HG03045 (cell line): Measurements from ENCODE around the gene KCNQ4.

Source experiments
- ATAC-seq: cut with Tn5 transposase; IDR thresholded peaks from one replicate; pipeline ENCODE4 v1.9.1; 2021; ENCODE audit warnings: mild to moderate bottlenecking, moderate library complexity; ENCODE audit not compliant: unreplicated experiment

Gene KCNQ4

DNA sequence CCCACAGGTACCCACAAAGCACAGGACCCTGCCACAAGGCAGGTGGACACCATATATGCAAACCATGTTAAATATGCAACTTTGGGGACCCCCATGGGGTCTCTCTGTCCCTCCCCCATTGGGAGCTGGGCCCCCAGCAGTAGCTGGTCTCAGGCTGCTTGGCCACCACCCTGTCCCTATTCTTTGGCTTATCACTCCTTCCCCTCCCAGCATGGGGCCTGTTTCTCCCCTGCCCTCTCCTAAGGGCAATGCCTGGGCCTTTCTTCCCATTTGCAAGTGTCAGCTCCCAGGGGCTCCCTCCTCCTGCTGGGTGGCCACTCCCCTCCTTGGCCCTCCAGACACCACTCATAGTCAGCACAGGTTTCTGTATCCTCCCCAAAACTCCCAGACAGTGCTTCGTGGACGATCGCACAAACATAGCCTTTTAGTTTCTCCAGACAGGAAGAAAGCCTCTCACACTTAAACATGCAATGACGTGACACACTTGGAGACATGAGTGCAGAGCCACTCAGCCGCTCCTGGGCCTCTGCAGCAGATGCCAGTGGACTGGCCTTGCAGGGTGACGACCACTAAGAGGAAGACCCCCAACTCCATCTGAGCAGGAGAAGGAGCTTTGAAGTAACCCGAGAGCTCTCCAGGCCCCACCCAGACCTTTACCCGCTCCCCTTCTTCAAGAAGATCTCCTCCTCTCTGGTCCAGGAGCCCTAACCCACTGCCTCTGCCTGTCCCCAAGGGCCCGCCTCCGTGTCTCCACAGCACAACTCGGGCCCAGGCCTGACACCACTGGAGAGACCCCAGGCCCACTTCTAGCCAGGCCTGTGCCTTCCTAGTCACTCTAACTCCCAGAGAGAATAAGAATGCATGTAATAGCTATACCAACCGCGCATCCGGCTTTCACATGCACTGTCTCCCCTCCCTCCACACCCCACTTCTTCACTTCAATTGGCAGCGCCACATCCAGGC, 55.7 kb downstream of the KCNQ4 start:
- no peak for ATAC-seq

DNA sequence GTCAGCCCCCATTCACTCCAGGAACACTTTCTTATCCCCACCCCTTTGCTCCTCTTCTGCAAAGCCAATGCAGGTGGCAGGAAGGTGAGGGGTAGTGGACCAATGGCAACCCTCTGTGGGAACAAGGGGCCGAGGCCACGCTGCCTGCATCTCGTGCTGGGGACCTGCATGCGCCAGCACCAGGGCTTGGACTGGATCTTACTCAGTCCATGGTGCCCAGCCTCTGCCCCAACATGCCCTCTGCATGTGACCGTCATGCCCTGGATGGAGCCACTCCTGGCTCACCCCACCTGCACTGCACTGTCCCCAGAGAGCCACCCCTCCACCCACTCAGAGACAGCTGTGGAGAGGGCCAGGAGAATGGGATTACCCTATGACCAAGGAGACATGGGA, 56.4 kb downstream of the KCNQ4 start:
- ATAC-seq: no peak

DNA sequence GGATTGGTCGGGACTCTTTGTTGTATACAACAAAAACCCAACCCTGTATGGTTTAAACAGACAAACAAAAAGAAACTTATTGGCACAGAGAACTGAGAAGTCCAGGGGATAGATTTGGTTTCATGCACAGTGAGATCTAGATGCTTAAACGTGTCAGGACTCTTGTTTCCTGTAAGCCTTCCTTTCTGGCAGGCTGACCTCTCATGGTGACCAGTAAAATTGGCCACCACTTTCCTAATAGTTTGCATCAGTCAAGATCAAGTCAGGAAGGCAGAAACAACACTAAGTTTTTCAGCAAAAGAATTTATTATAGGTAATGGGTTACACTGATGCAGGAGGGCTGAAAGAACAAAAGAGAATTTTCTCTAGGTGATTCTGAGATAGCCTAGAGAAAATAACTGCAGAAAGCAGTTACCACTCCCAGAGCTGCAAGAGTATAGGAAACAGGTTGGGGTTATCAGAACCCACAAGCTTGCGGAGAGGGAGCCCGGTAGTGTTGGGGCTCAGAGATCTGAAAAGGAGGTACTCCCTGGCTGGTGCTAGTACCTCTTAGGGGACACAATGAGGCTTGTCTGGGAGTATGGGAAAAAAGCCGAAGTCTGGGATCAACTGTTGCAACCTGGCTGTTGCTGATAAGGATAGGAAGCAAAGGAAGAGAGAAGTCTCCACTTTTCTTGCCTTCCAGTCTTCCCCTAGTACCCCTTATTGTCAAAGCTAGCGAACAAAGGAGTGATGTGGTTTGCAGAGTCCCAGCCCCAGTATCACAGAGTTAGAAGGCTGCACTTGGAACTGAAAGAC, 57.1 kb downstream of the KCNQ4 start:
- no peak for ATAC-seq

DNA sequence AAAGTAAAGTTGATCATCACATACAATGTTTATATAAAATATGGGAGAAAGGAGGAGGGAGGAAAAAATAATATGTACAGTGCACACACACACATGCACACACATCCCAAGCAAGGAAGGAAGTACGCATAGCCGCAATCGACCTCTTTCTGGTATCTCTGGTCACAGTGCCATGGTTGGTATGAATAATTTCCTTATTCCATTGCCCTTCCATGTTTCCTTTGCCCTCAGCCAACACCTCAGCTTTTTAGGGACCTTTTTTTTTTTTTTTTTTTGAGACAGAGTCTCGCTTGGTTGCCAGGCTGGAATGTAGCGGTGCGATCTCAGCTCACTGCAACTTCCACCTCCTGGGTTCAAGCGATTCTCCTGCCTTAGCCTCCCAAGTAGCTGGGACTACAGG, 58.0 kb downstream of the KCNQ4 start:
- ATAC-seq: no peak

DNA sequence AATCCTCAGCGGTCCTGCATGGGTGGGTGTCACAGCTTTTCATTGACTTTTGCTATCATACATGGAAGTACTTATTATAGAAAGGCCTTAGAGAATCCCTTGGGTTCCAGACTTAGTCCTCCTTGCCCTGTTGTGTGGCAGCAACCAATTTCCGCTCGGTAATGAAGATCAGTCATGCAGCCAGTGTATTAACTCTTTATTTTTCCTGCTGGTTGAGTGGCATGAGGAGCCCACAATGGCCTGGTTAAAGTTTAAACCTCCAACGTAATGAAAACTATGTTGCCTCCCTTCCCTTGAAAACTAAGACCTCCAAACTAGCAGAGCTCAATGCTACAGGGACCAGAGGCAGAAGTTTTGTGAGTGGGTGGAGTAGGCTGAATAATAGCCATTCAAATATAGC, 58.6 kb downstream of the KCNQ4 start:
- no peak for ATAC-seq

DNA sequence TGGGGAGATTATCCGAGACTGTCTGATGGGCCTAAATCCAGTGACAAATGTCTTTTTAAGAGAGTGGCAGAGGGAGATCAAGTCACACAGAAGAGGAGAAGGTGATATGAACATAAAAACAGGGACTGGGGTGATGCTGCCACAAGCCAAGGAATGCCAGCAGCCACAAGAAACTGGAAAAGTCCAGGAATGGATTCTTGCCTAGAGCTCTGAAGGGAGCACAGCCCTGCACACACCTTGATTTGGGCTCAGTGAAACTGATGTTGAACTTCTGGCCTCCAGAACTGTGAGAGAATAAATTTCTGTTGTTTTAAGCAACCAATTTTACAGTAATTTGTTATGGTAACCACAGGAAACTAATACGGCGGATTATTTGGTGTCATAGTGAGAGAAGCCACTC, 59.1 kb downstream of the KCNQ4 start:
- ATAC-seq: no peak

DNA sequence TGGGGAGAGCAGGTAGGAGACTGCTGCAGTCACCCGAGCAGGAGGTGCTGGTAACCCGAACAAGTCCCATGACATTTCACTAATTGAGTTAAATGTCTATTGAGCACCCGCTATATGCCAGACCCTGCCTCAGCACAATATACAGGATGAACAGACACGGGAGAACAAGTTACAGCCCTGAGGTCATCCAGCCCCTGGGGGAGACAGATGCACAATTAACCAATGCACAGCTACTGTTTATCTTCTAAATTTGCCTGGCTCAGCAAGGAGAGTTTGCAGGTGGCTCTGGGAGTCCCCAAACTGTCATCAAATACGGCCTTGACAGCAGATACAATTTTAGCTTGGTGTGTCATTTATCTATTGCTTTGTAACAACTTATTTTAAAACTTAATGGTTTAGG, 60.5 kb downstream of the KCNQ4 start:
- ATAC-seq: no peak

DNA sequence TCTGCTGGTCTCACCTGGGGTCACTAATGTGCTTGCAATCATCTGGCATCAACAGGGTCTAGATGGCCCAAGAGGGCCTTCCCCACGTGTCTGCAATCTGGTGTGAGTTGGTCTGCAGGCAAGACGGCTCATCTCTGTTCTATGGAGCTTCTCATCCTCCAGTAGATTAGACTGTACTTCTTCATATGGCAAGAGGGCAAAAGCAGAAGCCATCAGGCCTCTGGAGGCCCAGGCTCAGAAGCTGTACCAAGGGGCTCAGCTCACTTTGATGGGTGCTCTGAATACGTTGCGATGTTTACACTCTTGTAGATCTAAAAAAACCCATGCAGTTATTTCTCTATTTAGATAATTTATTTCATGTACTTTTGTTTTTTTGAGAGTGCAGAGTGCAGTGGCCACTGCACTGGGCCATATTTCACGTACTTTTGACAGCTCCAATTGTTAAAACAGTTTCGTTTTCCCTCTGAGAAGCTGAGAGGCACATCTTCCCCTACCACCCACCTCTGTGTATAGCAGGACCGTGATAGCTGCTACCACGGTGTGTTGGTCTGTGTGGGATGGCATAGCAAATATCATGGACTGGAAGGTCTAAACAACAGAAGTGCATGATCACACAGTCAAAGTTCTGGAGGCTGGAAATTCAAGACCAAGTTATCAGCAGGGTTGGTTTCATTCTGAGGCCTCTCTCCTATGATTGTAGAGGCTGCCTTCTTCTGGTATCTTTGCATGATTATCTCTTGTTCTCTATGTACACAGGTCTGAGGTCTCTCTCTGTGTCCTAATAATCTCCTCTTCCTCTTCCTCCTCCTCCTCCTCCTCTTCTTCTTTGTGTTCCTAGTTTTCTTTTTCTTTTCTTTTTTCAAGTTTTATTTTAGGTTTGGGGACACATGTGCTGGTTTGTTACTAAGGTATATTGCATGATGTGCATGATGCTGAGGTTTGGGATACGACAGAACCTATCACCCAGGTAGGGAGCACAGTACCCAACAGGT, 61.6 kb downstream of the KCNQ4 start:
- ATAC-seq: no peak

DNA sequence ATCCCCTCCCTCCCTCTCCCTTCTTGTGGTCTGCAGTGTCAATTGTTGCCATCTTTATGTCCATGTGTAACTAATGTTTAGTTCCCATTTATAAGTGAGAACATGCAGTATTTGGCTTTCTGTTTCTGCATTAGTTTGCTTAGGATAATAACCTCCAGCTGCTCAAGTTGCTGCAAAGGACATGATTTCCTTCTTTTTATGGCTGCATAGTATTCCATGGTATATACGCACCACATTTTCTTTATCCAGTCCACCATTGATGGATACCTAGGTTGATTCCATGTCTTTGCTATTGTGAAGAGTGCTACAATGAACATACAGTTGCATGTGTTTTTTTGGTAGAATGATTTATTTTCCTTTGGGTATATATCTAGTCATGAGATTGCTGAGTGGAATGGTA, 62.3 kb downstream of the KCNQ4 start:
- no peak for ATAC-seq

DNA sequence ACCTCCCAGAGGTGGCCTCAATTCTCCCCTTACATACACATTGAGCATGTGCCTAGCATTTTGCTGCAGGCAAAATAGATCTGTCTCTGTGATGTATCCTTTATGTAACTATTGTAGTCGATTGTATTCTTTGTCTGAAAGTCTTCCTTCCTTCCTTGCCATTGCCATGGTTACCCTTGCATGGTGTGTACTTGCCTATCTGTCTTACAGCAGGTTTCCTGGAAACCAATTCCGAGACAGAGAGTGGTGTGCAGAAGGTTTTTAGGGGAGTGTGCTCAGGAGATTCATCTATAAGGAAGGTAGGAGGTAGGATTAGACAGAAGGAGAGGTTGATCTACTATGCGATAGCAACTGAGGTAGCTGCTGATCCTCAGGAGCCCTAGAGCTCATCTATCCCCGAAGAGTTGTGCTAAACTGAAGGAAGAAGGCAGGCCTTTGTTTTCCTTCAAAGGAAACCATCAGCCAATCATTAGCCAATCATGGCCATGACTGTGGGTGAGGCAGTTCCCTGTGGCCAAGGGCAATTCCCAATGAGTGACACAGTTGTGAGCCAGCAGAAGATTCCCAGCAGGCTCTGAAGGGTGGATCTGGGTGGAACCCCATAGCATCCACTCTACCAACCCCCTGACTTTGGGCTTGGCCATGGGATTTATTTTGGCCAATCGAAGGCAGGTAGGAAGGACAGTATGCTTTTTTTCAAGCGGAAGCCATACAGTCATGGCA, 63.6 kb downstream of the KCNQ4 start:
- ATAC-seq: no peak

DNA sequence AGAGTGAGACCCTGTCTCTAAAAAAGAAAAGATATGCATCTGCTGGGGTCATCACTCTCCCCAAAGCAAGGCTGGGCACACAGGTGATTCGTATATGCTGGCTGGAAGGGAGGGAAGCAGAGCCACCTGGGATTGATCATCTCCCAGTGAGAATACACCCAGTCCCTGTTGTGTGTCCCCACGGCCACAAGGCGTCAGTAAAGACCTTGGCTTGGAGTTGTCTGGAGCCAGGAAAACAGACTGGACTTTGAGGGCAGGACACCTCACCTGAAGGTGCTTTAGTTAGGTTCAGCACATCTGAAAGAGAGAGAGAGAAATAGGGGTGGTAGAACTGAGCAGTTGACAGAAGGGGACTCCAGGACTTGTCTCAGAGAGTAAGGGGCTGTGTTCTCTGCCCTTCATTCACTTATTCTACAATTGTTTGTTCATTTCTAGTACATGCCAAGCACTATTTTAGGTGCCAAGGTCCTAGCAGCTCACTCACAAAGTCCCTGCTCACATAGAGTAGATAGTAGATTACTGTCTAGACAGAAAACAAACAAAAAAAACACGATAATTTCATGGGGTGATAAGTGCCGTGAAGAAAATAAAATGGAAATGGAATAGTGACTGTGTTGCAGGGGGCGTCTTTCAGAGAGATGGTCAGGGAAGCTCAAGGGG, 65.1 kb downstream of the KCNQ4 start:
- no peak for ATAC-seq

DNA sequence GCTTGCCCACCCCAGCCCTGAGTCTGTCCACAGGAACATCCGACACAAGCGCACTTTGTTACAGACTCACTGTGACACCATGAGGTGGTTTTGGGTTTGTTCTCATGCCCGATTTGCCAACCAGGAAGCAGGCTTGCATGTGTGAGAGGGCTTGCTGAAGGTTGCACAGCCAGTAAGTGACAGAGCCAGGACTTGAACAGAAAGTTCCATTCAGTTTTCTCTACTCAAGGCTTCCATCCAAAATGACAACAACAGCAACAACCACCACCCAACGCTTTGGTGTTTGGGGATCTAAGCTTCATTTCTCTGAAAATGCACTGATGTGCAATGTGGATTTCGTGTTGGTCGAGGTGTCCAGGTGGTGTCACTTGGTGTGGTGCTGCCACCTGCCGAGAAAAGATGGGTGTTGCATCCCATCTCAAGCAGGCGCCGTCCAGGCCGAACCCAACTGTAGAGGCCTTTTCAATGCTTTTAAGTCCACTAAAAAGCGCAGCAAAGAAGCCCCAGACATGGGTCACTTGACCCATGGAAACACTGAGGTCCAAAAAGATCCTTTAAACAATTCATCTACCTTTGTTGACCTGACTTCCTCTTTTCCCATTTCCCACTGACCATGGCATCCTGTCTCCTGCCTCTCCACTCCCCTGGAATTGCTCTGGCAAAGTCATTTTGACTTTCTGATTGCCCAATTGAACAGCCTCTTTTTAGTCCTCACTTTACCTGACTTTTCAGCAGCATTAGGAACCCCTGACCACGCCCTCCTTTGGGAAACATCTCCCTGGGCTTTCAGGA, 66.4 kb downstream of the KCNQ4 start:
- ATAC-seq: no peak

DNA sequence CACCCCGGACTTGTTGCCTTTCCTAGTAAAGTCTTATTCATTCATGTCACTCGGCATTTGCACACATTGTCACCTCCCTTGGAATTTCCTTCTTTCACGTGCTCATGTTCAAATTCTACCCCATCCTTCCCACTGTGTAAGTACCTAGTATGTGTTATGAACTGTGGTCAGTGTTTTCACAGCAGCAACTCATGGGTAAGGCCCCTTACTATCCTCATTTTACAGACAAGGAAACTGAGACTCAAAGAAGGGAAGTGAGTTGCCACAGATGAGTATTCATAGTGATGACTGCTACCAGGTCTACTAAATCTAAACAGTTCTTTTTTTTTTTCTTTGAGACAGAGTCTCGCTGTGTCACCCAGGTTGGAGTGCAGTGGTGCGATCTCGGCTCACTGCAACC, 68.1 kb downstream of the KCNQ4 start:
- ATAC-seq: no peak

DNA sequence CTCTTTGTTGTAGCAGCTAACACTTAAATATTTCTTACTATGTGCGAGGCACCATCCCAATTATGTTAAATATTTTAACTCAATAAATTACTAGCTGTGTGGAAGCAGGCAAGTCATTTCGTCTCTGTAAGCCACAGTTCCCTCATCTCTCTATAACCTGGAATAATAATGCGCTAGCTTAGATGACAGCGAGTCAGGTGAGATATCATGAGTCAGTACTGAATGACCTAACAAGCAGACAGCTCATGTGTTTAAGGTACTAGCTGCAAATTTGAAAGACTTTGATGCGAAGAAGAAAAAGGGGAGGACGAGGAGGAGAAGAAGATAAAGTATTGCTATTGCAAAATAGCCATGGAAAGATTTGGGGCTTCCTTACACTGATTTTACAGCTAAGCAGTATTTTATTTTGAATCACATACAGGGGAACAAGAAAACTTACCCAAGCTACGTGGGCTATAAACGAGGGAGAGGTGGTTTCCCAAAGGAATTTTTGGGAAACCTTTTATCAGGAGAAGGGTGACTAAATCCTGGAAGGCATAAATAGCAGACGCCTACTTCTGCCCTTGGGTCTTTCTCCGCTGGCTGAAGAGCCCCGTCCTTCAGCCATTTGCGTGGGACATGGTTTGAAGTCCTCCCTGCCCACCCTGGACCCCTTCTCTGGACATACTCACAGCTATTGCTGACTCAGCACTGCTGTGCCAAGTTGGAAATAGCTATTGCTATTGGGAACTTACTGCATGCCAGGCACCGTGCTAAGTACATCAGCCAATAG, 69.7 kb downstream of the KCNQ4 start:
- no peak for ATAC-seq

DNA sequence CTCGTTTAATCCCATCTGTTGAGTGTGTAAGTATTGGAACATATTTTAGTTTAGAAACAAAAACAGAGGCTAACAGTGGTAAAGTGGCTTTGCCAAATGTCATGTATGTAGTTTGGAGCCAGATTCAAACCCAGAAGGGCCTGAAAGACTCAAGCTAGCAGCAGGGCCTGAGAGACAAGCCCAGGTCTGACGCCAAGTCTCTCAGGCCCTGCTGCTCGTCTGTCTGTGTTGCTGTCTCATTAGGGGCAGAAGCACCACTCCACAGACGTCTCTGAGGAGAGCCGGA, 70.2 kb downstream of the KCNQ4 start:
- ATAC-seq: no peak

DNA sequence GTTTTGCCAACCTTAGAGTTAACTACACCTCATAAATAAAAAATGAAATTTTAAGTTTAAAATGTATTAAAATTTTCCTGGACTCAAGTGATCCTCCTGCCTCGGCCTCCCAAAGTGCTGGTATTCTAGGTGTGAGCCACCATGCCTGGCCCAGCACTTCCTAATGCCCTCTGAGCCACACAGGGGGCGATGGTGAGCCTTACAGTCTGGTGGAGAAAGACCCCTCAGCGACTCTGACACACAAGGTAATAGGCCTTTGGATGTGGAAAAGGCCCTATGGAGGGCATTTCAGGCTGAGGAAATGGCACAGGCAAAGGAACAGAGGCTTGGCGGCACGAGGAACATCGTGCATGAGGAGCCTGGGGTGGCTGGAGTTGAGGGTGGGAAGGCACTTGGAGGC, 71.9 kb downstream of the KCNQ4 start:
- no peak for ATAC-seq

DNA sequence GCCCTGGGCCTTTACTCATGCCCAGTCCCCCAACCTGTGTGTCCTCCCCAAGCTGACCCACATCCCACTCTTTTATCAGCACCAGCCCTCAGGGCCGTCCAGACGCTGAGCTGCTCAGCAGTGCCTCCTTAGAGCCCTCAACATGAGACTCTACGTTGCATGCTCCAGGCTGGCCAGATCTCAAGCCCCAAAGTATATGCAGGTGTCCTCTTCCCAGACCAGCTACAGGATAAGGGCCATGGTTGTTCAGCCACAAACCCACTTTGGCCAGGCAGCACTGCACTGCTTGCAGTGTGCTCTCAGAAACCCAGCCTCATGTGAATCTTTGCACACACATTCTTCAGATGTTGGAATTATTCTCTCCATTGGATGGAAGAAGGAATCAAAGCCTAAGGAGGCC, 72.5 kb downstream of the KCNQ4 start:
- ATAC-seq: no peak

DNA sequence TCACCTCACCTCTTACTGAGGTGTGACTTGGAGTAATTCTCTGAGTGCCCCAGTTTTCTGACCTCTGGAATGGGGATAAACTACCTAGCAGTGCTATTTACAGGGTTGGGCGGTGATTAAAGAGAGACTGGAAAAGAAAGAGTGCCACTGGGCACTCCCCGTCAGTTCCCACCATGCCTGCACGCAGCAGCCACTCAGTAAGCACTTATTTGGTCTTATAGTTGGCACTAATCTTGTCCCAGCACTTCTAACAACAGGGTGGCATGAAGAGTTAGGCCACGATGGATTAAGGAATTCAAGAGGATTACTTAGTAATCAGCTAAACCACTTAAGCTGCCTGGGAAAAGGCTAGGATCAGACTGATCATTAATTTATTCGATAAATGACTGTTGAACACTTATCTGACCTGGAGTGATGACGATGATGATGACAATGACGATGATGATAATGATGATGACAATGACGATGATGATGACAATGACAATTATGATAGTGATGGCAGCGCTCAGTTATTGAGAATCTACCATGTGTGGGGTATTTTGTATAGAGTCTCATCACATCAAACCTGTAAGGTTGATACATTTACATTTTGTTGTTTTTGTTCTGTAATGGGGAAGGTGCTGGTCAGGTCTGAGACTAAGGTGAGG, 73.2 kb downstream of the KCNQ4 start:
- ATAC-seq: no peak
